Measurements from ENCODE around the gene WDR1. TPM values are rescaled to one million over a fixed set of nuclear protein-coding genes. Genes with fewer than 3 reads are reported as not detected.

WDR1 gene
- total RNA-seq, 1 donor from 2014 or later = 200 TPM

DNA sequence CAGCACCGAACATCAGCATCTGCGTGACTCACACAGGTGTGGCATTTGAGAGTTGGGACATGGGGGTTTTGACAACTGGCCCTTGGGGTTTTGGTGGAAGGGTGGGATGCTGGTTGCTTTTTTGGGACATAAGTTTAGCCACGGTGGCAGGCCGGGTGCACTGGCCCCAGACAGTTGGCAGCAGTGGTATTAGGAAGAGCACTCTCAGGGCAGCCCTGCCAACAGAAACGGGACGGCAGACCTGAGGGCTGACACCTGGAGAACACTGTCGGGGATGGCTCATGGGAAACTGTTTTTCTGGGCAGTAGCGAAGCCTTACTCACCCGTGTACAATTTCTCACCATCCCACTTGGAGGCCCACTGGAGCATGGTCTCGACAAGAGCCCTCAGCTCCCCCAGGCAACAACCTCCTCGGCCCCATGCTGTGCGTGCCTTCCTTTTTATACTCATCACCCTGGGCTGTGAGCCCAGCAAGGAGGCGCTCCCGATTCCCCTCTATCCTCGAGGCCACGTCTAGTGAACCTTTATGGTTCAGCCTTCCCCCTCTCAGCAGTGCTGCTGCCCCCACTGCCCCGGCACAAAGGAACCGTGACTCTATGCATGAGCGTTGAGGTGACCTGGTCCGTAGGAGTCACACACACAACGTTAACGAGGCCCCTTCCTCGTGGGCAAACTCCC is 30.6 kb downstream of the WDR1 start:
- Mint-ChIP-seq H3K4me3 (ENCODE audit: low read depth) (no peak overlapping the region), H3K36me3 (ENCODE audit: insufficient read depth) (peaks cover 25% of the 10 kb centered on the region), H3K9me3 (ENCODE audit: low read depth) (no peaks in the 10 kb centered on the region), H3K27ac (no peak overlapping the region), H3K4me1 (ENCODE audit: low read depth) (peaks cover 17% of the 10 kb centered on the region), H3K27me3 (no peaks in the 10 kb centered on the region)
- DNase-seq (ENCODE audit: low spot score, unreplicated experiment) = no peak
- TF ChIP-seq, protein P1, sequence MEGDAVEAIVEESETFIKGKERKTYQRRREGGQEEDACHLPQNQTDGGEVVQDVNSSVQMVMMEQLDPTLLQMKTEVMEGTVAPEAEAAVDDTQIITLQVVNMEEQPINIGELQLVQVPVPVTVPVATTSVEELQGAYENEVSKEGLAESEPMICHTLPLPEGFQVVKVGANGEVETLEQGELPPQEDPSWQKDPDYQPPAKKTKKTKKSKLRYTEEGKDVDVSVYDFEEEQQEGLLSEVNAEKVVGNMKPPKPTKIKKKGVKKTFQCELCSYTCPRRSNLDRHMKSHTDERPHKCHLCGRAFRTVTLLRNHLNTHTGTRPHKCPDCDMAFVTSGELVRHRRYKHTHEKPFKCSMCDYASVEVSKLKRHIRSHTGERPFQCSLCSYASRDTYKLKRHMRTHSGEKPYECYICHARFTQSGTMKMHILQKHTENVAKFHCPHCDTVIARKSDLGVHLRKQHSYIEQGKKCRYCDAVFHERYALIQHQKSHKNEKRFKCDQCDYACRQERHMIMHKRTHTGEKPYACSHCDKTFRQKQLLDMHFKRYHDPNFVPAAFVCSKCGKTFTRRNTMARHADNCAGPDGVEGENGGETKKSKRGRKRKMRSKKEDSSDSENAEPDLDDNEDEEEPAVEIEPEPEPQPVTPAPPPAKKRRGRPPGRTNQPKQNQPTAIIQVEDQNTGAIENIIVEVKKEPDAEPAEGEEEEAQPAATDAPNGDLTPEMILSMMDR (IDR thresholded peaks at IDR 0.05; ENCODE audit: unreplicated experiment) = no peak

DNA sequence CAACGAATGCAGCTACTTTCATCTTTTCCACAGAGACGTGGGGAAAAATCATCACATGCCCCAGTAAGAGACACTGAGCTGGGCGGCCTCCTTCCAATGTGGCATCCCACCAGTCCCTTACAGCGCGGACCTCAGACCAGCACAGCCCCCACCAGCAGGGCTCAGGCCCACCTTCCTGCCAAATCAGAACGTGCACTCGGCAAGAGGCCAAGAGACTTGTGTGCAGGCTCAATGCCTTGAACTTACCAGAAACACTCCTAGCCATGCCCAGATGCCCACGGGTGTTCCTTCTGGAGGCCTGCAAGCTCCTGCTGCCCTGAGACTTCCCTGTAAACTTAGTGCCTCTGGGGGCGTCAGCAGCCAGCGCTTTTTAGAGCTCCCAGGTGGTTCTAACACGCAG is 31.2 kb downstream of the WDR1 start:
- Mint-ChIP-seq H3K4me3 (ENCODE audit: low read depth) (no peak overlapping the region), H3K9me3 (ENCODE audit: low read depth) (no peaks in the 10 kb centered on the region), H3K36me3 (ENCODE audit: insufficient read depth) (peaks cover 22% of the 10 kb centered on the region), H3K4me1 (ENCODE audit: low read depth) (peaks cover 14% of the 10 kb centered on the region), H3K27me3 (no peaks in the 10 kb centered on the region), H3K27ac (no peak overlapping the region)
- DNase-seq (ENCODE audit: low spot score, unreplicated experiment) = no peak
- TF ChIP-seq, protein P1 (IDR thresholded peaks at IDR 0.05; ENCODE audit: unreplicated experiment) = no peak

GRCh38 chr4:10084651-10085358 is 31.8 kb downstream of the WDR1 start:
- no peak for DNase-seq (ENCODE audit: low spot score, unreplicated experiment)
- no peak overlapping the region for H3K4me3 Mint-ChIP-seq (ENCODE audit: low read depth)
- H3K9me3 Mint-ChIP-seq (ENCODE audit: low read depth) = no peaks in the 10 kb centered on the region
- H3K4me1 Mint-ChIP-seq (ENCODE audit: low read depth) = peaks cover 9% of the 10 kb centered on the region
- TF ChIP-seq, protein P1 (IDR thresholded peaks at IDR 0.05; ENCODE audit: unreplicated experiment) = no peak
- H3K27ac Mint-ChIP-seq = no peak overlapping the region
- no peaks in the 10 kb centered on the region for H3K27me3 Mint-ChIP-seq
- H3K36me3 Mint-ChIP-seq (ENCODE audit: insufficient read depth) = peaks cover 18% of the 10 kb centered on the region

GRCh38 chr4:10083861-10084641 is 32.5 kb downstream of the WDR1 start:
- H3K27me3 Mint-ChIP-seq = no peaks in the 10 kb centered on the region
- no peak overlapping the region for H3K27ac Mint-ChIP-seq
- no peaks in the 10 kb centered on the region for H3K9me3 Mint-ChIP-seq (ENCODE audit: low read depth)
- TF ChIP-seq, protein P1 (IDR thresholded peaks at IDR 0.05; ENCODE audit: unreplicated experiment) = no peak
- H3K4me1 Mint-ChIP-seq (ENCODE audit: low read depth) = peaks cover 2% of the 10 kb centered on the region
- peaks cover 19% of the 10 kb centered on the region for H3K36me3 Mint-ChIP-seq (ENCODE audit: insufficient read depth)
- H3K4me3 Mint-ChIP-seq (ENCODE audit: low read depth) = no peak overlapping the region
- no peak for DNase-seq (ENCODE audit: low spot score, unreplicated experiment)

DNA sequence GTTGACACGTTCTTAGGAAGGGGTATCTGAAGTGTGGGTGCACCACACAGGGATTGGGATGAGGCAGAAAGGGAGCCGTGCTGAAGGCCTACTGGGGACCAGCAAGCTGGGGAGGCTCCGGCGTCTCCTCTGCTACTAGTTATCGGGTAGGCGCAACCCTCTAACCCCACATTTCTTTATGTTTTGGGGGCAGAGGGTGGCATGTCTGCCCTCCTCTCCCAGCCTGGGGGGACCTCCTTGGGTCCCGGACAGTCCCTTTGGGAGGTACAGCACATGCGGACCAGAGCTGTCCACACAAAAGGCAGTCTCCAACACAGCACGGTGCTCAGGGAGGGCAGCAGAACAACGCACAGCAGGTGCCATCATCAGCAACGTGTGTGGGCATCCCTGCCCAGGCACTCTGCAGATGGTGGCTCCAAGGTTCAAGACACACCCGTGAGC is 33.2 kb downstream of the WDR1 start:
- H3K27me3 Mint-ChIP-seq = no peaks in the 10 kb centered on the region
- H3K36me3 Mint-ChIP-seq (ENCODE audit: insufficient read depth) = peaks cover 19% of the 10 kb centered on the region
- H3K4me3 Mint-ChIP-seq (ENCODE audit: low read depth) = no peak overlapping the region
- TF ChIP-seq, protein P1 (IDR thresholded peaks at IDR 0.05; ENCODE audit: unreplicated experiment) = no peak
- H3K27ac Mint-ChIP-seq = no peak overlapping the region
- H3K9me3 Mint-ChIP-seq (ENCODE audit: low read depth) = no peaks in the 10 kb centered on the region
- no peak for DNase-seq (ENCODE audit: low spot score, unreplicated experiment)
- H3K4me1 Mint-ChIP-seq (ENCODE audit: low read depth) = no peaks in the 10 kb centered on the region
